GM23338 (cell line): ENCODE measurements around the gene ACADS.

Experiments used
- CREB1 ChIP-seq: fragments of 250-450 bp; sonication (Bioruptor Pico); IDR thresholded peaks from 2 replicates; pipeline ENCODE4 v1.5.0; 2020; ENCODE audit warnings: low read depth, mild to moderate bottlenecking, moderate library complexity
- CTCF ChIP-seq, 2 experiments: fragments of 200-600 bp in 1 of 2; sonication (generic) in 1 of 2; conservative IDR thresholded peaks; 2 replicates each; pipeline versions ENCODE4 v1.5.1 to v1.6.1; 2016 to 2017; ENCODE audit warnings: antibody characterized with exemption in 2 of 2, low read depth in 2 of 2, mild to moderate bottlenecking in 2 of 2, moderate library complexity in 1 of 2
- ETS1 ChIP-seq: IDR thresholded peaks from 2 replicates; pipeline ENCODE4 v1.6.1; 2016; ENCODE audit warnings: antibody characterized with exemption
- EZH2 ChIP-seq: fragments of 200-600 bp; sonication (generic); IDR thresholded peaks from one replicate; pipeline ENCODE4 v1.8.0; 2017; ENCODE audit warnings: antibody characterized with exemption, mild to moderate bottlenecking, low read depth; ENCODE audit not compliant: unreplicated experiment
- EZH2phosphoT487 ChIP-seq: fragments of 200-600 bp; sonication (generic); IDR thresholded peaks from one replicate; pipeline ENCODE4 v1.8.1; 2018; ENCODE audit warnings: antibody characterized with exemption; ENCODE audit not compliant: unreplicated experiment
- JUNB ChIP-seq: IDR thresholded peaks from one replicate; pipeline ENCODE4 v1.6.1; 2016; ENCODE audit warnings: antibody characterized with exemption; ENCODE audit not compliant: unreplicated experiment
- NANOG ChIP-seq: IDR thresholded peaks from 2 replicates; pipeline ENCODE4 v1.6.1; 2016; ENCODE audit warnings: antibody characterized with exemption, borderline replicate concordance
- POLR2AphosphoS5 ChIP-seq: IDR thresholded peaks from 2 replicates; pipeline ENCODE4 v1.6.1; 2016; ENCODE audit warnings: antibody characterized with exemption, low read depth
- REST ChIP-seq: IDR thresholded peaks from one replicate; pipeline ENCODE4 v1.6.1; 2018; ENCODE audit warnings: antibody characterized with exemption; ENCODE audit not compliant: unreplicated experiment
- STAT1 ChIP-seq: IDR thresholded peaks from one replicate; pipeline ENCODE4 v1.6.1; 2016; ENCODE audit warnings: antibody characterized with exemption; ENCODE audit not compliant: unreplicated experiment
- ZNF114 ChIP-seq: fragments of 250-450 bp; sonication (Bioruptor Pico); IDR thresholded peaks from 2 replicates; pipeline ENCODE4 v1.5.0; 2020; ENCODE audit warnings: mild to moderate bottlenecking, moderate library complexity
- ZNF331 ChIP-seq: fragments of 250-450 bp; sonication (Bioruptor Pico); IDR thresholded peaks from 2 replicates; pipeline ENCODE4 v1.5.0; 2020; ENCODE audit warnings: low read depth, mild to moderate bottlenecking, moderate library complexity
- ZNF462 ChIP-seq: fragments of 250-450 bp; sonication (Bioruptor Pico); IDR thresholded peaks from 2 replicates; pipeline ENCODE4 v1.5.0; 2020; ENCODE audit warnings: mild to moderate bottlenecking, moderate library complexity

- TF ChIP-seq CTCF (conservative IDR thresholded peaks at IDR 0.05; ENCODE audit: low read depth in 2 of 2) (no peak), ETS1 (no peak), EZH2 (no peak), NANOG (no peak), CREB1 (CRISPR knock-in tag) (no peak), JUNB (no peak), POLR2AphosphoS5 (no peak), EZH2phosphoT487 (no peak), REST (no peak), ZNF114 (CRISPR knock-in tag) (no peak), STAT1 (no peak), ZNF331 (CRISPR knock-in tag) (no peak), ZNF462 (CRISPR knock-in tag) (no peak)
These were observed 7.9 kb downstream of the ACADS start for GRCh38 chr12:120733574-120733973.
